Gastrocnemius medialis (tissue), 4 donors: ENCODE measurements around the gene SIL1.

Experiments used
- CTCF ChIP-seq, 5 experiments: fragments of 450-650 bp in 3 of 5; fragments of 200-600 bp in 2 of 5; sonication (generic) in 2 of 5; IDR thresholded peaks in 4 of 5; conservative IDR thresholded peaks in 1 of 5; 1 replicate in 4 of 5; 2 replicates in 1 of 5; pipeline ENCODE4 v1.5.1; 2016 to 2019; ENCODE audit warnings: antibody characterized with exemption in 5 of 5, mild to moderate bottlenecking in 3 of 5, moderate library complexity in 3 of 5
- POLR2A ChIP-seq, 2 donors: fragments of 450-650 bp; IDR thresholded peaks; one replicate each; pipeline ENCODE4 v1.6.1; 2017; ENCODE audit warnings: antibody characterized with exemption in 2 of 2, mild to moderate bottlenecking in 2 of 2, moderate library complexity in 2 of 2

GRCh38 chr5:138929571-138929955 lies 268.6 kb downstream of the SIL1 start:
- no peak for TF ChIP-seq CTCF (IDR thresholded peaks at IDR 0.05 in 4 of 5, conservative IDR thresholded peaks at IDR 0.05 in 1 of 5)
- TF ChIP-seq POLR2A (IDR thresholded peaks at IDR 0.05): no peak
